ENCODE measurements around the gene HOXA3. TPM values are rescaled to one million over a fixed set of nuclear protein-coding genes. Genes with fewer than 3 reads are reported as not detected.

HOXA3 gene
- total RNA-seq, 1 experiment from 2014 or later: 9.2 TPM

- Histone ChIP-seq H3K27ac (ENCODE audit: low read depth, low read length) (no peak overlapping the region), H3K4me3 (replicated peaks in 1 of 2; ENCODE audit: low read depth in 1 of 2, low read length in 2 of 2) (no peak overlapping the region), H3K9me2 (ENCODE audit: insufficient read depth) (no peaks in the 10 kb centered on the region), H3K9ac (ENCODE audit: low read length) (no peak overlapping the region), H4K20me1 (ENCODE audit: insufficient read depth) (no peaks in the 10 kb centered on the region), H3K36me3 (ENCODE audit: control insufficient read depth in 1 of 2, insufficient read depth in 2 of 2, low read length in 2 of 2) (no peaks in the 10 kb centered on the region), H3K4me2 (ENCODE audit: low read length) (no peak overlapping the region), H3K4me1 (ENCODE audit: control insufficient read depth in 1 of 2, insufficient read depth in 2 of 2, low read length in 2 of 2) (peaks cover 10 to 19% of the 10 kb centered on the region in 2 experiments; a peak in 3 of 4 replicates), H3K9me3 (ENCODE audit: control insufficient read depth in 1 of 2, insufficient read depth in 1 of 2, low read depth in 1 of 2, low read length in 2 of 2) (no peaks in the 10 kb centered on the region), H3K27me3 (ENCODE audit: insufficient read depth, low read length) (no peaks in the 10 kb centered on the region), H3K79me2 (ENCODE audit: insufficient read depth, low read length) (peaks cover 25% of the 10 kb centered on the region), H2AFZ (ENCODE audit: low read depth, low read length, poor library complexity, severe bottlenecking) (no peak overlapping the region)
- BruUV-seq (replicated peaks): TSS peak; percentile 11
- ChIA-PET POLR2A (interaction anchor here (1.2 to 1.6 kb wide), 2 partner anchors 8 to 15 kb away, joined by 3 to 6 read pairs; no protein-coding TSS in a partner anchor), RAD21 (ENCODE audit: low non-redundant PET in 1 of 2, low total read pairs in 2 of 2, uncharacterized antibody in 2 of 2, unreplicated experiment in 2 of 2) (no interaction called here), CTCF (no interaction called here)
- TF ChIP-seq ZBTB33 (IDR thresholded peaks at IDR 0.05; ENCODE audit: extremely low read depth, insufficient replicate concordance, low read length): no peak
- TF ChIP-seq, protein P1, sequence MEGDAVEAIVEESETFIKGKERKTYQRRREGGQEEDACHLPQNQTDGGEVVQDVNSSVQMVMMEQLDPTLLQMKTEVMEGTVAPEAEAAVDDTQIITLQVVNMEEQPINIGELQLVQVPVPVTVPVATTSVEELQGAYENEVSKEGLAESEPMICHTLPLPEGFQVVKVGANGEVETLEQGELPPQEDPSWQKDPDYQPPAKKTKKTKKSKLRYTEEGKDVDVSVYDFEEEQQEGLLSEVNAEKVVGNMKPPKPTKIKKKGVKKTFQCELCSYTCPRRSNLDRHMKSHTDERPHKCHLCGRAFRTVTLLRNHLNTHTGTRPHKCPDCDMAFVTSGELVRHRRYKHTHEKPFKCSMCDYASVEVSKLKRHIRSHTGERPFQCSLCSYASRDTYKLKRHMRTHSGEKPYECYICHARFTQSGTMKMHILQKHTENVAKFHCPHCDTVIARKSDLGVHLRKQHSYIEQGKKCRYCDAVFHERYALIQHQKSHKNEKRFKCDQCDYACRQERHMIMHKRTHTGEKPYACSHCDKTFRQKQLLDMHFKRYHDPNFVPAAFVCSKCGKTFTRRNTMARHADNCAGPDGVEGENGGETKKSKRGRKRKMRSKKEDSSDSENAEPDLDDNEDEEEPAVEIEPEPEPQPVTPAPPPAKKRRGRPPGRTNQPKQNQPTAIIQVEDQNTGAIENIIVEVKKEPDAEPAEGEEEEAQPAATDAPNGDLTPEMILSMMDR (IDR thresholded peaks at IDR 0.05 in 2 of 3, conservative IDR thresholded peaks at IDR 0.05 in 1 of 3; ENCODE audit: borderline replicate concordance in 1 of 3, insufficient read depth in 1 of 3, low read depth in 2 of 3, low read length in 2 of 3): no peak
- TF ChIP-seq POLR2A (IDR thresholded peaks at IDR 0.05; ENCODE audit: borderline replicate concordance, extremely low read depth, insufficient read depth, insufficient read length): no peak
- no peak for TF ChIP-seq POLR2AphosphoS5 (IDR thresholded peaks at IDR 0.05; ENCODE audit: low read depth, low read length)
- no peak for TF ChIP-seq ATF3 (IDR thresholded peaks at IDR 0.05)
- TF ChIP-seq CBX3 (IDR thresholded peaks at IDR 0.05; ENCODE audit: low read depth): no peak
- no peak for TF ChIP-seq ZNF274 (IDR thresholded peaks at IDR 0.05; ENCODE audit: low read depth, low read length)
- no peak for TF ChIP-seq ZFX (IDR thresholded peaks at IDR 0.05)
- TF ChIP-seq EZH2 (IDR thresholded peaks at IDR 0.05): no peak
- TF ChIP-seq SRF (IDR thresholded peaks at IDR 0.05; ENCODE audit: low read depth): no peak
- TF ChIP-seq EZH2phosphoT487 (IDR thresholded peaks at IDR 0.05; ENCODE audit: borderline replicate concordance): no peak
- TF ChIP-seq YY1 (IDR thresholded peaks at IDR 0.05; ENCODE audit: extremely low read depth, insufficient replicate concordance, low read depth, low read length): no peak
- no peak for TF ChIP-seq EGR1 (IDR thresholded peaks at IDR 0.05; ENCODE audit: low read depth)
- DNase-seq (ENCODE audit: low read depth, low spot score) (no peak), ATAC-seq (no peak)
- intact Hi-C loops (cut with micrococcal nuclease): no loop called here
These were observed 53.6 kb downstream of the HOXA3 start for GRCh38 chr7:27098578-27099451.

Measured in HCT116 (cell line).